DMS79 treated with DMSO at 0.1 percent for 48 hours (cell line): ENCODE measurements around the gene CHRNA10.
A peak's percentile ranks its signal among the peaks of the same experiment; 100 is the strongest.

Source experiments
- DNase-seq: peaks from one replicate; lab custom pipeline; 2025; lab: John Stamatoyannopoulos, UW

Gene CHRNA10, protein sequence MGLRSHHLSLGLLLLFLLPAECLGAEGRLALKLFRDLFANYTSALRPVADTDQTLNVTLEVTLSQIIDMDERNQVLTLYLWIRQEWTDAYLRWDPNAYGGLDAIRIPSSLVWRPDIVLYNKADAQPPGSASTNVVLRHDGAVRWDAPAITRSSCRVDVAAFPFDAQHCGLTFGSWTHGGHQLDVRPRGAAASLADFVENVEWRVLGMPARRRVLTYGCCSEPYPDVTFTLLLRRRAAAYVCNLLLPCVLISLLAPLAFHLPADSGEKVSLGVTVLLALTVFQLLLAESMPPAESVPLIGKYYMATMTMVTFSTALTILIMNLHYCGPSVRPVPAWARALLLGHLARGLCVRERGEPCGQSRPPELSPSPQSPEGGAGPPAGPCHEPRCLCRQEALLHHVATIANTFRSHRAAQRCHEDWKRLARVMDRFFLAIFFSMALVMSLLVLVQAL

GRCh38 chr11:3671334-3672254 lies at the start of gene CHRNA10:
Gene CHRNA10, minus strand, starts transcription at chr11:3671384. Its CDS starts 72 bp downstream, at chr11:3671312.
- DNase-seq = no peak

GRCh38 chr11:3712274-3712673 lies 41.1 kb upstream of the CHRNA10 start:
- no peak for DNase-seq

DNA sequence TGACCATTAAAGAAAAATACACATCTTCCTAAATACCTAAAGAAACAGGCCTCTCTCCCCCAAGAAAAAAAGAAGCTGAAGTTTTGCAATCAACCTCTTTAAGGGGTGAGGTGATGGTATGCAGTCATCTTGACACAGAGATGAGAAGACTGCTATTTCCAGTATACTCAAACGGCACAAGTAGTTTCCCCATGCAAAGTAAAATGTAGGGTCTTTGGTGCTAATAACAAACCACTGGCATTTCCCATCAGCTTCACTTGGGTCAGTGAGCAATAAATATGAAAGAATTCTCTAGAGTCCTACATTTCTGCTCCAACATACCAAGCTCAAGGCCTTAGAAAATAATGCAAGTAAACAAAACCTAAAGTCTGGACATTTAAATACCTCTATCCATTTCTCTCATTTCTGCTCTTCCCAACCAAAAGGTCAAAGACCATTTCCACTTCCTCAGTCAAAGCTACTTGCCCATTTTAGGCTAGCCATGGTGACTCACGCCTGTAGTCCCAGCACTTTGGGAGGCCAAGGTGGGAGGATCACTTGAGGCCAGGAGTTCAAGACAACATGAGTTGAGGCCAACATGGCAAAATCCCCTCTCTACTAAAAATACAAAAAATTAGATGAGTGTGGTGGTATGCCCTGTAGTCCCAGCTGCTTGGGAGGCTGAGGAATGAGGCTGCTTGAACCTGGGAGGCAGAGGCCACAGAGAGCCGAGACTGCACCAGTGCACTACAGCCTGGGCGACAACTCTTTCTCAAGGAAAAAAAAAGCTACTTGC lies 39.5 kb upstream of the CHRNA10 start:
- no peak for DNase-seq

DNA sequence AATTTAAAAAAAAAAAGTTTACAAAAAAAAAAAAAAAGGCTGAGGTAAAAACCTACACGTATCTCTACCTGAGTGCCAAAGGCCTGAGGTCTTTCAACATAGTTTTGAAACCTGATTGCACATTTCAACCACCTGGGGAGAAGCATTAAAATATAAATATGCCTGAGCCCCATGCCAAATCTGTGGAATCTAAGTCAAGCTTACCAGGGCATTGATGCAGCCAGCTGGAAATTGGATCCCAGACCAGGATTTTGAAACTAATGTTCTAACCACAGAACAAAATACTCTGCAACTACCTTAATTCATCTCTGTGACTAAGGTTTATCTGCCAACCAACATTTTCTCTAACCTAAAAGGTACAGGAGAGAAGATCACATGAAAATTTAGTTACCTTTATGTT lies 38.8 kb upstream of the CHRNA10 start:
- no peak for DNase-seq

DNA sequence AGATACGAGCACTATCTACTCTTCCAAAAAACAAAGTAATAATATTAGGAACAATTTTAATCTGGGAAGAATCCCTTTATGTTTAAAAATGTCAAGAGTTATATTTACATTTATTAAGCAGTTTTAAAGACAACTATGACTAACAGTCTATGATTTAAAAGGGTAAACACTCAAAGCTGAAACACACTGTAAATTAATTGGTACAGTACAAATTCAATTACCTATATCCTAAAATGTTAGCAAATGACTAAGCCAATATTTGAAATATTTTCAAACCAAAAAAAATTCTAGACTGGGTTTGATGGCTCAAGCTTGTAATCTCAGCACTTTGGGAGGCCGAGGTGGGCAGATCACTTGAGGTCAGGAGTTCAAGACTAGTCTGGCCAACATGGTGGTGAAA lies 36.0 kb upstream of the CHRNA10 start:
- DNase-seq = no peak

DNA sequence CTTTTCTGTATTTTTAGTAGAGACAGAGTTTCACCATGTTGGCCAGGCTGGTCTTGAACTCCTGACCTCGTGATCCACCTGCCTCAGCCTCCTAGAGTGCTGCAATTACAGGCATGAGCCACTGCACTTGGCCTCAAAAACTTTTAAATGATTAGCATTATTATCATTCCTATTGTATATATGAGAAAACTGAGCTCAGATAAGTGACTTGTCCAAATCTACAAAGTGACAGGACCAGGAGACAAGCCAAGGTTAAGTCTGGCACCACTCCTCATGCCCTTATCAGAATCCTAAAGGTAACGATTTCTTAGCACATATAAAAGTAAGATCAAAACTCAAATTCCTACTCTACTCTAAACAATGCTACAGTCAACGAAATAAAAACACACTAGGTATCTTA lies 32.2 kb upstream of the CHRNA10 start:
- DNase-seq = no peak

GRCh38 chr11:3700910-3701309 lies 29.7 kb upstream of the CHRNA10 start:
- DNase-seq = no peak

- no peak for DNase-seq
These were observed 29.2 kb upstream of the CHRNA10 start for GRCh38 chr11:3700410-3700809.

DNA sequence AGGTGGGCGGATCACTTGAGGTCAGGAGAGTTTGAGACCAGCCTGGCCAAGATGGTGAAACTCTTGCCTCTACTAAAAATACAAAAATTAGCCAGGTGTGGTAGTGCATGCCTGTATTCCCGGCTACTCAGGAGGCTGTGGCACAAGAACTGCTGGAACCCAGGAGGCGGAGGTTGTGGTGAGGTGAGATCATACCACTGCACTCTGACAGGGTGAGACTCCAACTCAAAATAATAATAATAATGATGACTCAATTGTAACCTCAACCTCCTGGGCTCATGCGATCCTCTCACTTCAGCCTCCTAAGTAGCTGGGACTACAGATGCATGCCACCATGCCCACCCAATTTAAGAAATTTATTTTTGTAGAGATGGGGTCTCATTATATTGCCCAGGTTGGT lies 15.6 kb upstream of the CHRNA10 start:
- DNase-seq = no peak

DNA sequence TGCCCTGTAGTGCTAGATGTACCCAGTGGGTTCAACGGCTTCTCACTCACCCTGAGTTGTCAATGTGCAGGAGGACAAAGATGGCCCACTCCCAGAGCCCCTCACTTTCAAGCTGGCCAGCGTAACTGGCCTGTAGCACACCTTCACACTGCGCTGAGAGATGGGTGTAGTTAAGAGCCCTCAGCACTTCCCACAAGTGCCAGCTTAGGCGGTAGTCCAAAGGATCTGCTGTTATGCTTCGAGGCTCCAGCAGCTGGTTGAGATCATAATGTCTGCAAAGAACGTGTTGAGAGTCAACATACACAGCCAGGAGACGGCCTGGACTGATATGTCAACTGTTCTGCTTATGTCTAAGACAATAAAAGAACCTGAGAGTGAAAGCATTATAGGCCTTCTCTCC lies 14.7 kb upstream of the CHRNA10 start:
- DNase-seq = peak; percentile 16

GRCh38 chr11:3684819-3685172 lies 13.6 kb upstream of the CHRNA10 start:
- no peak for DNase-seq

DNA sequence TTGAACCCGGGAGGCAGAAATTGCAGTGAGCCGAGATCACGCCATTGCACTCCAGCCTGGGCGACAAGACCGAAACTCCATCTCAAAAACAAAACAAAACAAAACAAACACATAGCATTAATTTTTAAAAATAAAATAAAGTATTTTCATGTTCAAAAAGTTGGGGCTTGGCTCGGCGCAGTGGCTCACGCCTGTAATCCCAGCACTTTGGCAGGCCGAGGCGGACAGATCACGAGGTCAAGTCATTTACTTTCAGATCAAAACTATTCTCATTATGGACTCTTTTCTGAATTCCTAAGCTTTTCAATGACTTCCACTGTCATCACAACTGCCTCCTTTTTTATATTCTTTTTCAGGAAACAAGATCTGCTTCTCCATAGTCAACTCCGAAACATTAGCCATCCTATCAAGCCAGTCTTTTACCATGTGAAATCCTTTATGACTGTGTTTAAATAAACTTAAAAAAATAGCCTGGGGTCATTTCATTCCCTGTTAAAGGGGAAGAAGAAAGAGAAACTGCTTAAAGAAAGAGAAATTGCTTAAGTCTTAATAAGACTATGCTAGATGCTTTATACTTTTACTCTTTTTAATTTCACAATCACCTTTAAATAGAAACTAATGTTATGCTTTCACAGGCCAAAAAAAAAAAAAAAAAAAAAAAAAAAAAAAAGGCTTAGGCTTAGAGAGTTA lies 13.1 kb upstream of the CHRNA10 start:
- no peak for DNase-seq

DNA sequence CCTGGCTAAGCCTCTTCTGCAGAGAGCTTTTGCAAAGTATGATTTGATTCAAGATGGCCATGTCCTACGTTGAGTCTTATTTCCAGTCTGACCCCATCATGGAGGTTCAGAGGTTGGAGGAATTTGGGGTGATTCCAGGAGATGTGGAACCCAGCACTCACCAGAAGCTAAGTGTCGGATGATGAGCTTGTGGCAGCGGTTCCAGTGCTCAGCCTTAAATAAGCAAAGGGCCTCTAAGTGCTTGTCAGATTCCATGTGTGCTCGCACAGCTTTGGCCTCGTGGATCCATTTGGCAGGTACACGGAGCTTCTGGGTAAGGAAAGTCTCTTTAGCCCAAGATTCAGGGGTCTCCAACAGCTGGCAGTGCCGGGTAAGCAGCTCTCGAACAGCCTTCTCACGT lies 11.9 kb upstream of the CHRNA10 start:
- no peak for DNase-seq

GRCh38 chr11:3679077-3679476 lies 7.9 kb upstream of the CHRNA10 start:
- DNase-seq = no peak

GRCh38 chr11:3675971-3676370 lies 4.8 kb upstream of the CHRNA10 start:
- DNase-seq = no peak

- no peak for DNase-seq
These were observed 3.0 kb upstream of the CHRNA10 start for GRCh38 chr11:3674189-3674588.

DNA sequence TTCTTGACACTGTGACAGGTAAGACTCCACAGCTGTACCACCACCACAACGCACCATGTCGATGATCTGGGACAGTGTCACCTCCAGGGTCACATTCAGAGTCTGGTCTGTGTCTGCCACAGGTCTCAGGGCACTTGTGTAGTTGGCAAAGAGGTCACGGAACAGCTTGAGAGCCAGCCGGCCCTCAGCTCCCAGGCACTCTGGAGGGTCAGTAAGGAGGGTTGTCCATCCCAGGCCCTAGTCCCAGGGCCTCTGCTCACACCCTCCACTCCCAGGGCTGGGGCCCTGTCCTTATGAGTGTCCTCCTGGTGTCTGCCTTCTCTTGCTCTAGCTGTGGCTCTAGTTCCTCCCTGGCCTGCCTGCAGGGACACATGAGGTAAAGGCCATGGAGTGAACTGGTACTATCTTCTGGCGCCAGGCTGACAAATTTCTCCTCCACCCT lies 1.4 kb downstream of the CHRNA10 start:
- DNase-seq = no peak

- DNase-seq = no peak
These were observed 2.1 kb downstream of the CHRNA10 start for GRCh38 chr11:3669128-3669527.

DNA sequence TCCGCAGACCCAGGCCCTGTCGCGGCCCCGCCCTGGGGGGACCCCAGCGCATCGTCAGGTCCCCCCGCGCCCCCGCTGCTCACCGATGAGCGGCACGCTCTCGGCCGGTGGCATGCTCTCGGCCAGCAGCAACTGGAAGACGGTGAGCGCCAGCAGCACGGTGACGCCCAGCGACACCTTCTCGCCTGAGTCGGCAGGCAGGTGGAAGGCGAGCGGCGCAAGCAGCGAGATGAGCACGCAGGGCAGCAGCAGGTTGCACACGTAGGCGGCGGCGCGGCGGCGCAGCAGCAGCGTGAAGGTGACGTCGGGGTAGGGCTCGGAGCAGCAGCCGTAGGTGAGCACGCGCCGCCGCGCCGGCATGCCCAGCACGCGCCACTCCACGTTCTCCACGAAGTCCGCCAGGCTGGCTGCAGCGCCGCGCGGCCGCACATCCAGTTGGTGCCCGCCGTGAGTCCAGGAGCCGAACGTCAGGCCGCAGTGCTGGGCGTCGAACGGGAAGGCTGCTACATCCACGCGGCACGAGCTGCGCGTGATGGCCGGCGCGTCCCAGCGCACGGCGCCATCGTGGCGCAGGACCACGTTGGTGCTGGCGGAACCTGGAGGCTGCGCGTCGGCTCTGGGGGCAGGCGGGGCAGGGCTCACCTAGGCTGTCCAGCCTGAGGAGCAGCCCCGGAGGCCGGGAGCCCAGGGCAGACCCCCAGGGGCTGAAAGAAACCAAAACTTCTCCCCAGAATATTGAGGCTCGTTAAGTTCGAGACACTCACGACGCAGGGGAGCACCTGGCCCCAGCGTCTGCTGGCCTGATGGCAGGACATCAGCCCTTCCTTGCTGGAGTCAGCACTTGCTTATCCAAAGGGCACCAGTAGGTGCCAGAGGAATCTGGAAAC lies 3.8 kb downstream of the CHRNA10 start:
- DNase-seq = no peak

DNA sequence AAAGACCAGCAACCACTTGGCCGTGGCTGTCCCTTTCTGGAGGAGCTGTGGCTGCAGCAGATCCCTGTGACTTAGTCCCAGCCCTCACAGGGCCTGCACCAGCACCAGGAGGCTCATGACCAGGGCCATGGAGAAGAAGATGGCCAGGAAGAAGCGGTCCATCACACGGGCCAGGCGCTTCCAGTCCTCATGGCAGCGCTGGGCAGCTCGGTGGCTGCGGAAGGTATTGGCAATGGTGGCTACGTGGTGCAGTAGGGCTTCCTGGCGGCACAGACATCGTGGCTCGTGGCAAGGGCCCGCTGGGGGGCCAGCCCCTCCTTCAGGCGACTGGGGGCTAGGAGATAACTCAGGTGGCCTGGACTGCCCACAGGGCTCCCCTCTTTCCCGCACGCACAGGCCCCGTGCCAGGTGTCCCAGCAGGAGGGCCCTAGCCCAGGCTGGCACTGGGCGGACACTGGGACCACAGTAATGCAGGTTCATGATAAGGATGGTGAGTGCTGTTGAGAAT lies 5.1 kb downstream of the CHRNA10 start:
- DNase-seq = no peak
